Measurements from ENCODE around the gene PTPRN2. TPM values are rescaled to one million over a fixed set of nuclear protein-coding genes. Genes with fewer than 3 reads are reported as not detected.

The PTPRN2 gene
- total and polyA plus RNA-seq, 2 donors from 2014 or later = 4.8 to 6.2 TPM

- no peak overlapping the region for H3K9ac ChIP-seq (ENCODE audit: low read length in 3 of 3)
- no peak overlapping the region for H3K27ac ChIP-seq (ENCODE audit: low read depth in 2 of 2, low read length in 2 of 2)
- DNase-seq (peak in 3 of 5 donors; percentile 21 to 31 (median 22)), FAIRE-seq (no peak)
- H3K9me3 ChIP-seq (ENCODE audit: control insufficient read depth in 2 of 3, insufficient read depth in 1 of 3, low read length in 3 of 3) = no peaks in the 10 kb centered on the region
- H3K27me3 ChIP-seq (ENCODE audit: control insufficient read depth, insufficient read depth, low read length) = no peaks in the 10 kb centered on the region
- TF ChIP-seq CTCF (IDR thresholded peaks at IDR 0.05; ENCODE audit: borderline replicate concordance, extremely low read depth, insufficient read depth) = no peak
- H3K4me1 ChIP-seq (ENCODE audit: control insufficient read depth in 2 of 3, insufficient read depth in 2 of 3, low read depth in 1 of 3, low read length in 3 of 3) = no peaks in the 10 kb centered on the region
- no peak overlapping the region for H3K4me3 ChIP-seq (ENCODE audit: low read length in 3 of 3)
- intact Hi-C loops (cut with DNase I) = no loop called here
- H3K36me3 ChIP-seq (ENCODE audit: control insufficient read depth in 2 of 3, insufficient read depth in 3 of 3, low read length in 3 of 3) = no peaks in the 10 kb centered on the region
Observed at GRCh38 chr7:157905651-157906461, 681.8 kb downstream of the PTPRN2 start.

- H3K4me1 ChIP-seq (ENCODE audit: control insufficient read depth in 2 of 3, insufficient read depth in 2 of 3, low read depth in 1 of 3, low read length in 3 of 3) = no peaks in the 10 kb centered on the region
- no peaks in the 10 kb centered on the region for H3K9me3 ChIP-seq (ENCODE audit: control insufficient read depth in 2 of 3, insufficient read depth in 1 of 3, low read length in 3 of 3)
- H3K4me3 ChIP-seq (ENCODE audit: low read length in 3 of 3) = no peak overlapping the region
- intact Hi-C loops (cut with DNase I) = no loop called here
- FAIRE-seq (no peak), DNase-seq (peak in 1 of 5 donors; percentile 20)
- H3K36me3 ChIP-seq (ENCODE audit: control insufficient read depth in 2 of 3, insufficient read depth in 3 of 3, low read length in 3 of 3) = no peaks in the 10 kb centered on the region
- H3K9ac ChIP-seq (ENCODE audit: low read length in 3 of 3) = no peak overlapping the region
- no peak for TF ChIP-seq CTCF (IDR thresholded peaks at IDR 0.05; ENCODE audit: borderline replicate concordance, extremely low read depth, insufficient read depth)
- no peaks in the 10 kb centered on the region for H3K27me3 ChIP-seq (ENCODE audit: control insufficient read depth, insufficient read depth, low read length)
- no peak overlapping the region for H3K27ac ChIP-seq (ENCODE audit: low read depth in 2 of 2, low read length in 2 of 2)
Observed at GRCh38 chr7:157904866-157905570, 682.6 kb downstream of the PTPRN2 start.

- intact Hi-C loops (cut with DNase I) = no loop called here
- Histone ChIP-seq H3K4me1 (ENCODE audit: control insufficient read depth in 2 of 3, insufficient read depth in 2 of 3, low read depth in 1 of 3, low read length in 3 of 3) (no peaks in the 10 kb centered on the region), H3K27me3 (ENCODE audit: control insufficient read depth, insufficient read depth, low read length) (peaks cover 2% of the 10 kb centered on the region), H3K36me3 (ENCODE audit: control insufficient read depth in 2 of 3, insufficient read depth in 3 of 3, low read length in 3 of 3) (no peaks in the 10 kb centered on the region), H3K4me3 (ENCODE audit: low read length in 3 of 3) (no peak overlapping the region), H3K9me3 (ENCODE audit: control insufficient read depth in 2 of 3, insufficient read depth in 1 of 3, low read length in 3 of 3) (no peaks in the 10 kb centered on the region), H3K27ac (ENCODE audit: low read depth in 2 of 2, low read length in 2 of 2) (no peak overlapping the region), H3K9ac (ENCODE audit: low read length in 3 of 3) (no peak overlapping the region)
- no peak for TF ChIP-seq CTCF (IDR thresholded peaks at IDR 0.05; ENCODE audit: borderline replicate concordance, extremely low read depth, insufficient read depth)
- DNase-seq = peak in 1 of 5 donors; percentile 23
- no peak for FAIRE-seq
Observed at GRCh38 chr7:157904211-157904865, 683.3 kb downstream of the PTPRN2 start.

All from kidney (tissue), 14 donors.